ENCODE data around the gene DOC2A. TPM values are rescaled to one million over a fixed set of nuclear protein-coding genes. Genes with fewer than 3 reads are reported as not detected.

Gene DOC2A
- polyA plus RNA-seq, 1 donor from 2014 or later, result 7.3 TPM

DNA sequence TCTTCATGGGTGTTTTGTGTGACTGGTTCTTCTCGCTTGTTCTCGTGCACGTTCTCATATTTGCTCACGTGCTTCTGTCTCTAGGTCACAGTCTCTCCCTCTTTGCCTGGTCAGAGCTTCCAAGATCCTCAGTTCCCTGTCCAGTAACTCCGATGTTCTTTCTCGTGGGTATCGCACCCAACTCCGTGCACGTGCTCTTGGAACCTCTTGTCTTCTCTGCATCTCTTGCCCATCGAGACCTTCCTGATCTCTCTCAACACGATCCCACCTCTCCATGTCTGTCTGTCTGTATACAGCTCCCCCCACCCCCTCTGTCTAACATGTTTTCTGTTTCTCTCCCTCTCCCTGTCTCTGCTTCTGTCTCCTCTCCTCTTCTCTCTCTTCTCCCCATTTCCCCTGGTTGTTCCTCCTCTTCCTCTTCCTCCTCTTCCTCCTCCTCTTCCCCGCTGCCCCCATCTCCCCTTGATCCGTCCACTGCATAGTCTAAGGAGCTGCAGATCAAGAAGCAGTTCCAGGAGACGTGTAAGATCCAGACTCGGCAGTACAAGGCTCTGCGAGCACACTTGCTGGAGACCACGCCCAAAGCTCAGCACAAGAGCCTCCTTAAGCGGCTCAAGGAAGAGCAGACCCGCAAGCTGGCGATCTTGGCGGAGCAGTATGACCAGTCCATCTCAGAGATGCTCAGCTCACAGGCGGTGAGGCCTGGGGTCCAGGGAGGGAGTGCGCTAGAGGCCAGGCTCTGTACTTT lies 21.5 kb downstream of the DOC2A start:
- no peak overlapping the region for H3K9ac ChIP-seq (ENCODE audit: low read length)
- no peaks in the 10 kb centered on the region for H3K36me3 ChIP-seq (ENCODE audit: insufficient read depth, low read length)
- no peaks in the 10 kb centered on the region for H3K27me3 ChIP-seq (ENCODE audit: insufficient read depth, low read depth, low read length)
- no peak overlapping the region for H3K27ac ChIP-seq (ENCODE audit: low read length)
- H3K9me2 ChIP-seq (ENCODE audit: insufficient read depth, low read length), result no peaks in the 10 kb centered on the region
- H2AFZ ChIP-seq (ENCODE audit: low read depth, low read length), result no peak overlapping the region
- H3K79me2 ChIP-seq (replicated peaks; ENCODE audit: insufficient read depth, low read length), result no peaks in the 10 kb centered on the region
- H4K20me1 ChIP-seq (ENCODE audit: insufficient read depth), result no peaks in the 10 kb centered on the region
- H3K9me3 ChIP-seq (ENCODE audit: low read length), result no peaks in the 10 kb centered on the region
- H3K4me3 ChIP-seq (ENCODE audit: low read length), result no peak overlapping the region
- TF ChIP-seq EZH2 (IDR thresholded peaks at IDR 0.05; ENCODE audit: borderline replicate concordance, insufficient read depth, low read length, poor library complexity, severe bottlenecking), result no peak
- no peak for TF ChIP-seq TAF1 (IDR thresholded peaks at IDR 0.05; ENCODE audit: low read depth)
- no peak for TF ChIP-seq MXI1 (conservative IDR thresholded peaks at IDR 0.05; ENCODE audit: poor library complexity, severe bottlenecking)
- no peak for TF ChIP-seq EP300 (conservative IDR thresholded peaks at IDR 0.05; ENCODE audit: poor library complexity, severe bottlenecking)
- TF ChIP-seq, protein P1, sequence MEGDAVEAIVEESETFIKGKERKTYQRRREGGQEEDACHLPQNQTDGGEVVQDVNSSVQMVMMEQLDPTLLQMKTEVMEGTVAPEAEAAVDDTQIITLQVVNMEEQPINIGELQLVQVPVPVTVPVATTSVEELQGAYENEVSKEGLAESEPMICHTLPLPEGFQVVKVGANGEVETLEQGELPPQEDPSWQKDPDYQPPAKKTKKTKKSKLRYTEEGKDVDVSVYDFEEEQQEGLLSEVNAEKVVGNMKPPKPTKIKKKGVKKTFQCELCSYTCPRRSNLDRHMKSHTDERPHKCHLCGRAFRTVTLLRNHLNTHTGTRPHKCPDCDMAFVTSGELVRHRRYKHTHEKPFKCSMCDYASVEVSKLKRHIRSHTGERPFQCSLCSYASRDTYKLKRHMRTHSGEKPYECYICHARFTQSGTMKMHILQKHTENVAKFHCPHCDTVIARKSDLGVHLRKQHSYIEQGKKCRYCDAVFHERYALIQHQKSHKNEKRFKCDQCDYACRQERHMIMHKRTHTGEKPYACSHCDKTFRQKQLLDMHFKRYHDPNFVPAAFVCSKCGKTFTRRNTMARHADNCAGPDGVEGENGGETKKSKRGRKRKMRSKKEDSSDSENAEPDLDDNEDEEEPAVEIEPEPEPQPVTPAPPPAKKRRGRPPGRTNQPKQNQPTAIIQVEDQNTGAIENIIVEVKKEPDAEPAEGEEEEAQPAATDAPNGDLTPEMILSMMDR (IDR thresholded peaks at IDR 0.05; ENCODE audit: poor library complexity, severe bottlenecking), result no peak
- no peak for TF ChIP-seq REST (IDR thresholded peaks at IDR 0.05; ENCODE audit: borderline replicate concordance)
- no peak for TF ChIP-seq RAD21 (conservative IDR thresholded peaks at IDR 0.05)
- H3K4me2 ChIP-seq (ENCODE audit: low read length), result no peak overlapping the region
- H3F3A ChIP-seq (ENCODE audit: insufficient read depth, low read length, poor library complexity, severe bottlenecking), result no peaks in the 10 kb centered on the region

DNA sequence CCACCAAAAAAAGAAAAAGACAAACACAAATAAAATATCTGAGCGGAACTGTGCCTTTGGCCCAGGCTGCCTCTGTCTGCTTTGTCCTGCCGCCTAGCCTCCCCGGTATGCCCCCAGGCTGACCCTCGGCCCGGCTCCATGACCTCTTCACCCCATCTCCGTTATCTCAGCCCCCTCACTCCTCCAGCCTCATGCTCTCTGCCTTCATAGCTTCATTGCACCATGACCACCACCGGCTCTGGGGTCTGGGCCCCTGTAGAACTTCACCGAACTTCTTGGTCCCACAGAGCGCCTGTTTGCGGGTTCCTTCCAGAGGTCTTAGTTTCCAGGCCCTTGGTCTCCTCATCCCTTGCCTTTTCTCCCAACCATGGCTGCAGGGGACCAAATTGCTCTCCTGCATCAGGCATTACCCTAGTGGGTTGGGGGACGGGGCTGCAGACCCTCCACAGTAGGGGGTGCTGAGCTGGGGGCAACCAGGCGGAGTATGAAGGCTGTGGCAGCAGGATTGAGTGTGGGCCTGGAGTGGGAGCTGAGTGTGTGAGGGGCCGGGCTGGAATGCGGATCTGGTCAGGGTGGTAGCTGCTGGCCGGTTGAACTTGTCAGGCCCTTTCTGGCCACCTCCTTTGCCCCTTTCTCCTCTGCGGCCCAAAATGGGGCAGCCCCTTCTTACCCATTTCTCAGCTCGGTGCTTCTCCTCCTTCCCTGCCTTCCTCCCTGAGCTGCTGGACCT lies 22.3 kb downstream of the DOC2A start:
- no peaks in the 10 kb centered on the region for H3K36me3 ChIP-seq (ENCODE audit: insufficient read depth, low read length)
- H3K4me2 ChIP-seq (ENCODE audit: low read length), result no peak overlapping the region
- TF ChIP-seq SMC3 (conservative IDR thresholded peaks at IDR 0.05; ENCODE audit: poor library complexity) (no peak), POLR2AphosphoS5 (IDR thresholded peaks at IDR 0.05) (no peak), MXI1 (conservative IDR thresholded peaks at IDR 0.05; ENCODE audit: poor library complexity, severe bottlenecking) (no peak), TAF1 (IDR thresholded peaks at IDR 0.05; ENCODE audit: low read depth) (no peak), EP300 (conservative IDR thresholded peaks at IDR 0.05; ENCODE audit: poor library complexity, severe bottlenecking) (no peak), REST (IDR thresholded peaks at IDR 0.05; ENCODE audit: borderline replicate concordance) (no peak), EZH2 (IDR thresholded peaks at IDR 0.05; ENCODE audit: borderline replicate concordance, insufficient read depth, low read length, poor library complexity, severe bottlenecking) (no peak), RAD21 (conservative IDR thresholded peaks at IDR 0.05) (no peak)
- TF ChIP-seq, protein P1 (IDR thresholded peaks at IDR 0.05; ENCODE audit: poor library complexity, severe bottlenecking), result no peak
- no peaks in the 10 kb centered on the region for H3K27me3 ChIP-seq (ENCODE audit: insufficient read depth, low read depth, low read length)
- H3K27ac ChIP-seq (ENCODE audit: low read length), result no peak overlapping the region
- H2AFZ ChIP-seq (ENCODE audit: low read depth, low read length), result no peak overlapping the region
- H3K9me3 ChIP-seq (ENCODE audit: low read length), result no peaks in the 10 kb centered on the region
- no peak overlapping the region for H3K9ac ChIP-seq (ENCODE audit: low read length)
- H3K4me3 ChIP-seq (ENCODE audit: low read length), result no peak overlapping the region
- no peaks in the 10 kb centered on the region for H3K9me2 ChIP-seq (ENCODE audit: insufficient read depth, low read length)
- H3F3A ChIP-seq (ENCODE audit: insufficient read depth, low read length, poor library complexity, severe bottlenecking), result no peaks in the 10 kb centered on the region
- H4K20me1 ChIP-seq (ENCODE audit: insufficient read depth), result no peaks in the 10 kb centered on the region
- H3K79me2 ChIP-seq (replicated peaks; ENCODE audit: insufficient read depth, low read length), result no peaks in the 10 kb centered on the region

Data from neural cell (in vitro differentiated cells).